GM18858 (cell line): ENCODE data around the gene CPSF4.
"Not testable (repeated sequence)": the region's sequence is repeated elsewhere in the genome, so short reads cannot be mapped to it uniquely, and the experiment has no call there.

Experiments
- ATAC-seq: cut with Tn5 transposase; IDR thresholded peaks from one replicate; pipeline ENCODE4 v1.9.1; 2021; ENCODE audit not compliant: unreplicated experiment

CPSF4 gene

GRCh38 chr7:99408379-99409191 is 30.2 kb upstream of the CPSF4 start, which contains the start of the genes BUD31 and PDAP1:
TSS of gene BUD31 (plus strand) at chr7:99408969. CDS start at chr7:99411093, 2,124 bp downstream.
TSS of gene PDAP1 (minus strand) at chr7:99408597. CDS start at chr7:99408548, 49 bp downstream.
- peak; percentile 54 for ATAC-seq

- ATAC-seq = peak; percentile 12
Measured at GRCh38 chr7:99409192-99409572, 29.6 kb upstream of the CPSF4 start.

GRCh38 chr7:99409806-99410205 is 28.9 kb upstream of the CPSF4 start:
- ATAC-seq = no peak

GRCh38 chr7:99410635-99411034 is 28.1 kb upstream of the CPSF4 start:
- no peak for ATAC-seq

GRCh38 chr7:99415513-99416127 is 23.1 kb upstream of the CPSF4 start:
- not testable (repeated sequence) for ATAC-seq

GRCh38 chr7:99418260-99418659 is 20.5 kb upstream of the CPSF4 start:
- no peak for ATAC-seq

- ATAC-seq = no peak
Measured at GRCh38 chr7:99419323-99420021, 19.3 kb upstream of the CPSF4 start.

GRCh38 chr7:99420213-99420612 is 18.5 kb upstream of the CPSF4 start:
- ATAC-seq = no peak

- ATAC-seq = no peak
Measured at GRCh38 chr7:99420986-99421385, 17.8 kb upstream of the CPSF4 start.

GRCh38 chr7:99422186-99422585 is 16.6 kb upstream of the CPSF4 start:
- no peak for ATAC-seq

- no peak for ATAC-seq
Measured at GRCh38 chr7:99422625-99423024, 16.1 kb upstream of the CPSF4 start.

- ATAC-seq = no peak
Measured at GRCh38 chr7:99424932-99425730, 13.6 kb upstream of the CPSF4 start.

GRCh38 chr7:99428972-99429566 is 9.7 kb upstream of the CPSF4 start:
- no peak for ATAC-seq

- no peak for ATAC-seq
Measured at GRCh38 chr7:99429756-99430155, 9.0 kb upstream of the CPSF4 start.

GRCh38 chr7:99431756-99432540 is 6.8 kb upstream of the CPSF4 start:
- not testable (repeated sequence) for ATAC-seq

- no peak for ATAC-seq
Measured at GRCh38 chr7:99433158-99433557, 5.6 kb upstream of the CPSF4 start.

GRCh38 chr7:99437946-99438572 is 684 bp upstream of the CPSF4 start:
- no peak for ATAC-seq

- ATAC-seq = no peak
Measured at GRCh38 chr7:99440195-99440594, 1.5 kb downstream of the CPSF4 start.

GRCh38 chr7:99446096-99446495 is 7.4 kb downstream of the CPSF4 start:
- ATAC-seq = no peak
